GM18861 (cell line): ENCODE measurements around the gene RASIP1.
"Not testable (repeated sequence)": the region's sequence is repeated elsewhere in the genome, so short reads cannot be mapped to it uniquely, and the experiment has no call there.

Experiments used
- ATAC-seq: cut with Tn5 transposase; IDR thresholded peaks from one replicate; pipeline ENCODE4 v1.9.1; 2021; ENCODE audit not compliant: unreplicated experiment

Gene RASIP1

GRCh38 chr19:48713041-48713863, 27.2 kb downstream of the RASIP1 start:
- ATAC-seq = no peak

- no peak for ATAC-seq
These were observed 29.2 kb downstream of the RASIP1 start for GRCh38 chr19:48711106-48711662.

- no peak for ATAC-seq
These were observed 31.9 kb downstream of the RASIP1 start for GRCh38 chr19:48708471-48708870.

GRCh38 chr19:48705431-48705830, 35.0 kb downstream of the RASIP1 start:
- no peak for ATAC-seq

GRCh38 chr19:48703316-48703715, 37.1 kb downstream of the RASIP1 start:
- ATAC-seq = no peak

GRCh38 chr19:48702701-48703100, 37.7 kb downstream of the RASIP1 start:
- ATAC-seq = no peak

GRCh38 chr19:48698046-48698445, 42.4 kb downstream of the RASIP1 start:
- ATAC-seq = no peak

GRCh38 chr19:48696353-48697010, 43.9 kb downstream of the RASIP1 start:
- ATAC-seq = no peak

GRCh38 chr19:48695743-48696352, 44.6 kb downstream of the RASIP1 start, which contains the start of gene FUT2:
Gene FUT2, plus strand, starts transcription at chr19:48695971. Its CDS starts 6,986 bp downstream, at chr19:48702957.
- ATAC-seq = no peak

- ATAC-seq = not testable (repeated sequence)
These were observed 46.8 kb downstream of the RASIP1 start for GRCh38 chr19:48693629-48694028.

GRCh38 chr19:48689449-48689848, 51.0 kb downstream of the RASIP1 start:
- ATAC-seq = no peak

GRCh38 chr19:48687776-48688175, 52.6 kb downstream of the RASIP1 start:
- ATAC-seq = no peak

GRCh38 chr19:48686637-48687036, 53.8 kb downstream of the RASIP1 start:
- ATAC-seq = not testable (repeated sequence)

GRCh38 chr19:48686088-48686487, 54.3 kb downstream of the RASIP1 start:
- no peak for ATAC-seq

- ATAC-seq = no peak
These were observed 54.8 kb downstream of the RASIP1 start for GRCh38 chr19:48685583-48685982.

- no peak for ATAC-seq
These were observed 57.1 kb downstream of the RASIP1 start for GRCh38 chr19:48683349-48683748.

- ATAC-seq = no peak
These were observed 59.3 kb downstream of the RASIP1 start for GRCh38 chr19:48681127-48681470.

- ATAC-seq = no peak
These were observed 59.8 kb downstream of the RASIP1 start for GRCh38 chr19:48680436-48681126.

- ATAC-seq = not testable (repeated sequence)
These were observed 60.4 kb downstream of the RASIP1 start for GRCh38 chr19:48680006-48680405.

GRCh38 chr19:48678201-48678600, 62.2 kb downstream of the RASIP1 start:
- ATAC-seq = no peak

GRCh38 chr19:48676887-48677286, 63.5 kb downstream of the RASIP1 start:
- no peak for ATAC-seq
